Measurements from ENCODE around the gene DPP3.
A peak's percentile ranks its signal among the peaks of the same experiment; 100 is the strongest.

DPP3 gene

GRCh38 chr11:66491315-66491935 is 11.2 kb downstream of the DPP3 start:
- Mint-ChIP-seq H3K4me1 (ENCODE audit: low read depth) (no peaks in the 10 kb centered on the region), H3K27ac (no peak overlapping the region), H3K4me3 (no peak overlapping the region), H3K36me3 (ENCODE audit: low read depth) (peaks cover 17% of the 10 kb centered on the region), H3K9me3 (no peaks in the 10 kb centered on the region), H3K27me3 (ENCODE audit: low read depth) (no peaks in the 10 kb centered on the region)

GRCh38 chr11:66492161-66492865 is 12.1 kb downstream of the DPP3 start:
- H3K27me3 Mint-ChIP-seq (ENCODE audit: low read depth), result no peaks in the 10 kb centered on the region
- H3K9me3 Mint-ChIP-seq, result no peaks in the 10 kb centered on the region
- H3K27ac Mint-ChIP-seq, result no peak overlapping the region
- H3K4me3 Mint-ChIP-seq, result no peak overlapping the region
- peaks cover 21% of the 10 kb centered on the region for H3K36me3 Mint-ChIP-seq (ENCODE audit: low read depth)
- H3K4me1 Mint-ChIP-seq (ENCODE audit: low read depth), result no peaks in the 10 kb centered on the region

- Mint-ChIP-seq H3K27me3 (ENCODE audit: low read depth) (no peaks in the 10 kb centered on the region), H3K27ac (no peak overlapping the region), H3K4me3 (no peak overlapping the region), H3K9me3 (no peaks in the 10 kb centered on the region), H3K4me1 (ENCODE audit: low read depth) (no peaks in the 10 kb centered on the region), H3K36me3 (ENCODE audit: low read depth) (peaks cover 24% of the 10 kb centered on the region)
Measured at GRCh38 chr11:66493130-66493529, 12.9 kb downstream of the DPP3 start.

GRCh38 chr11:66494458-66494857 is 14.2 kb downstream of the DPP3 start:
- H3K9me3 Mint-ChIP-seq, result no peaks in the 10 kb centered on the region

GRCh38 chr11:66494935-66495334 is 14.7 kb downstream of the DPP3 start:
- H3K4me1 Mint-ChIP-seq (ENCODE audit: low read depth), result no peaks in the 10 kb centered on the region
- no peak overlapping the region for H3K4me3 Mint-ChIP-seq
- peaks cover 22% of the 10 kb centered on the region for H3K36me3 Mint-ChIP-seq (ENCODE audit: low read depth)
- H3K27ac Mint-ChIP-seq, result no peak overlapping the region
- H3K9me3 Mint-ChIP-seq, result no peaks in the 10 kb centered on the region
- H3K27me3 Mint-ChIP-seq (ENCODE audit: low read depth), result no peaks in the 10 kb centered on the region

More at GRCh38 chr11:66494458-66494857, 14.2 kb downstream of the DPP3 start:
- Mint-ChIP-seq H3K4me1 (ENCODE audit: low read depth) (no peaks in the 10 kb centered on the region), H3K36me3 (ENCODE audit: low read depth) (peaks cover 22% of the 10 kb centered on the region), H3K27me3 (ENCODE audit: low read depth) (no peaks in the 10 kb centered on the region), H3K27ac (no peak overlapping the region), H3K4me3 (no peak overlapping the region)

GRCh38 chr11:66495401-66495854 is 15.2 kb downstream of the DPP3 start:
- H3K27me3 Mint-ChIP-seq (ENCODE audit: low read depth), result no peaks in the 10 kb centered on the region
- H3K4me3 Mint-ChIP-seq, result no peak overlapping the region
- H3K4me1 Mint-ChIP-seq (ENCODE audit: low read depth), result no peaks in the 10 kb centered on the region
- H3K36me3 Mint-ChIP-seq (ENCODE audit: low read depth), result peaks cover 22% of the 10 kb centered on the region
- H3K9me3 Mint-ChIP-seq, result no peaks in the 10 kb centered on the region
- H3K27ac Mint-ChIP-seq, result no peak overlapping the region

GRCh38 chr11:66497206-66497605 is 17.0 kb downstream of the DPP3 start:
- Mint-ChIP-seq H3K27me3 (ENCODE audit: low read depth) (no peaks in the 10 kb centered on the region), H3K4me1 (ENCODE audit: low read depth) (no peaks in the 10 kb centered on the region)

GRCh38 chr11:66498506-66498905 is 18.3 kb downstream of the DPP3 start:
- Mint-ChIP-seq H3K4me3 (no peak overlapping the region), H3K4me1 (ENCODE audit: low read depth) (no peaks in the 10 kb centered on the region), H3K27me3 (ENCODE audit: low read depth) (no peaks in the 10 kb centered on the region), H3K9me3 (no peaks in the 10 kb centered on the region), H3K27ac (no peak overlapping the region), H3K36me3 (ENCODE audit: low read depth) (peaks cover 22% of the 10 kb centered on the region)

More at GRCh38 chr11:66497206-66497605, 17.0 kb downstream of the DPP3 start:
- no peaks in the 10 kb centered on the region for H3K9me3 Mint-ChIP-seq
- H3K4me3 Mint-ChIP-seq, result no peak overlapping the region
- H3K27ac Mint-ChIP-seq, result no peak overlapping the region
- peaks cover 27% of the 10 kb centered on the region for H3K36me3 Mint-ChIP-seq (ENCODE audit: low read depth)

- no peak overlapping the region for H3K27ac Mint-ChIP-seq
- no peak overlapping the region for H3K4me3 Mint-ChIP-seq
- no peaks in the 10 kb centered on the region for H3K27me3 Mint-ChIP-seq (ENCODE audit: low read depth)
- no peaks in the 10 kb centered on the region for H3K9me3 Mint-ChIP-seq
- H3K36me3 Mint-ChIP-seq (ENCODE audit: low read depth), result peaks cover 12% of the 10 kb centered on the region
- H3K4me1 Mint-ChIP-seq (ENCODE audit: low read depth), result peaks cover 4% of the 10 kb centered on the region
Measured at GRCh38 chr11:66505276-66505816, 25.1 kb downstream of the DPP3 start.

- H3K27ac Mint-ChIP-seq, result no peak overlapping the region
- H3K4me1 Mint-ChIP-seq (ENCODE audit: low read depth), result peaks cover 12% of the 10 kb centered on the region
- no peaks in the 10 kb centered on the region for H3K27me3 Mint-ChIP-seq (ENCODE audit: low read depth)
- no peaks in the 10 kb centered on the region for H3K9me3 Mint-ChIP-seq
- H3K4me3 Mint-ChIP-seq, result no peak overlapping the region
- H3K36me3 Mint-ChIP-seq (ENCODE audit: low read depth), result peaks cover 6% of the 10 kb centered on the region
Measured at GRCh38 chr11:66509131-66509561, 28.9 kb downstream of the DPP3 start.

- H3K36me3 Mint-ChIP-seq (ENCODE audit: low read depth), result peaks cover 4% of the 10 kb centered on the region
- H3K9me3 Mint-ChIP-seq, result no peaks in the 10 kb centered on the region
- peak within 1 kb of the TSS; percentile 91 for H3K4me3 Mint-ChIP-seq
- peaks cover 12% of the 10 kb centered on the region for H3K4me1 Mint-ChIP-seq (ENCODE audit: low read depth)
- H3K27me3 Mint-ChIP-seq (ENCODE audit: low read depth), result no peaks in the 10 kb centered on the region
- H3K27ac Mint-ChIP-seq, result peak within 1 kb of the TSS; percentile 63
Measured at GRCh38 chr11:66510271-66510989, 30.2 kb downstream of the DPP3 start, which contains the start of gene BBS1. TSS of gene BBS1 (plus strand) at chr11:66510635. CDS start at chr11:66510660, 25 bp downstream.

GRCh38 chr11:66510990-66511339 is 30.7 kb downstream of the DPP3 start:
- Mint-ChIP-seq H3K36me3 (ENCODE audit: low read depth) (peaks cover 4% of the 10 kb centered on the region), H3K4me3 (peak overlapping the region; percentile 91), H3K27ac (peak overlapping the region; percentile 27), H3K4me1 (ENCODE audit: low read depth) (peaks cover 12% of the 10 kb centered on the region), H3K27me3 (ENCODE audit: low read depth) (no peaks in the 10 kb centered on the region), H3K9me3 (no peaks in the 10 kb centered on the region)

- H3K36me3 Mint-ChIP-seq (ENCODE audit: low read depth), result peaks cover 13% of the 10 kb centered on the region
- H3K4me1 Mint-ChIP-seq (ENCODE audit: low read depth), result no peaks in the 10 kb centered on the region
- H3K27ac Mint-ChIP-seq, result no peak overlapping the region
- no peaks in the 10 kb centered on the region for H3K9me3 Mint-ChIP-seq
- no peak overlapping the region for H3K4me3 Mint-ChIP-seq
- H3K27me3 Mint-ChIP-seq (ENCODE audit: low read depth), result no peaks in the 10 kb centered on the region
Measured at GRCh38 chr11:66523611-66524010, 43.4 kb downstream of the DPP3 start.

- H3K27ac Mint-ChIP-seq, result no peak overlapping the region
- no peak overlapping the region for H3K4me3 Mint-ChIP-seq
- no peaks in the 10 kb centered on the region for H3K9me3 Mint-ChIP-seq
- H3K4me1 Mint-ChIP-seq (ENCODE audit: low read depth), result no peaks in the 10 kb centered on the region
- peaks cover 12% of the 10 kb centered on the region for H3K36me3 Mint-ChIP-seq (ENCODE audit: low read depth)
- H3K27me3 Mint-ChIP-seq (ENCODE audit: low read depth), result no peaks in the 10 kb centered on the region
Measured at GRCh38 chr11:66524304-66525040, 44.2 kb downstream of the DPP3 start.

All from T-helper 1 cell treated with Interleukin-12 subunit alpha and Interleukin-12 subunit beta and Interleukin-4 antibody, amounts not matched to agents 30 μg/mL and 1 μg/mL, for 36 hours (primary cell).